ENCODE measurements around the gene LPCAT1. TPM values are rescaled to one million over a fixed set of nuclear protein-coding genes. Genes with fewer than 3 reads are reported as not detected.

The LPCAT1 gene
- total and polyA plus RNA-seq, 10 of the 15 experiments (the other 5 are each of a cell fraction or from before 2014, with no cell fraction given): 2.3 to 109 (median 72.7) TPM

GRCh38 chr5:1498623-1499416 is 24.9 kb downstream of the LPCAT1 start (continued):
- TF ChIP-seq BRCA1 (IDR thresholded peaks at IDR 0.05; ENCODE audit: low read depth, low read length) (no peak), CEBPZ (IDR thresholded peaks at IDR 0.05; ENCODE audit: low read depth, low read length) (no peak), IRF5 (IDR thresholded peaks at IDR 0.05; ENCODE audit: borderline replicate concordance) (no peak), RB1 (IDR thresholded peaks at IDR 0.05; ENCODE audit: borderline replicate concordance) (no peak; the same call in 1 of the 2 replicates), FOS (IDR thresholded peaks at IDR 0.05; ENCODE audit: borderline replicate concordance, extremely low read depth, insufficient read length) (no peak), NBN (IDR thresholded peaks at IDR 0.05) (peak; percentile 86), IKZF2 (IDR thresholded peaks at IDR 0.05) (peak; percentile 77 to 83), NFYA (IDR thresholded peaks at IDR 0.05; ENCODE audit: borderline replicate concordance, low read depth, low read length) (no peak), GATAD2B (conservative IDR thresholded peaks at IDR 0.05; ENCODE audit: low read depth) (peak; percentile 53; the same call in 1 of the 2 replicates), RELB (IDR thresholded peaks at IDR 0.05; ENCODE audit: low read depth) (peak; percentile 97), EGR1 (IDR thresholded peaks at IDR 0.05; ENCODE audit: borderline replicate concordance in 1 of 2, low read depth in 2 of 2, low read length in 2 of 2) (no peak), NR2F1 (conservative IDR thresholded peaks at IDR 0.05) (peak; percentile 84), TCF3 (IDR thresholded peaks at IDR 0.05; ENCODE audit: borderline replicate concordance, insufficient read depth, low read depth, low read length) (peak; percentile 62; the same call in 1 of the 2 replicates), MAX (IDR thresholded peaks at IDR 0.05; ENCODE audit: low read depth, low read length) (peak; percentile 62; the same call in 1 of the 2 replicates), MYC (IDR thresholded peaks at IDR 0.05; ENCODE audit: insufficient read depth, insufficient read length, insufficient replicate concordance, low read length, severe bottlenecking) (no peak), USF1 (IDR thresholded peaks at IDR 0.05; ENCODE audit: borderline replicate concordance, extremely low read length, insufficient read depth, low read depth, low read length) (no peak), SIN3A (IDR thresholded peaks at IDR 0.05; ENCODE audit: low read depth, low read length) (no peak; the same call in 1 of the 2 replicates)
